ENCODE measurements around the gene GPX3. TPM values are rescaled to one million over a fixed set of nuclear protein-coding genes. Genes with fewer than 3 reads are reported as not detected.

The GPX3 gene
- total and polyA plus RNA-seq, 10 of the 15 experiments (the other 5 are each of a cell fraction or from before 2014, with no cell fraction given) = 0.04 to 1.0 (median 0.15) TPM; not detected in 3

DNA sequence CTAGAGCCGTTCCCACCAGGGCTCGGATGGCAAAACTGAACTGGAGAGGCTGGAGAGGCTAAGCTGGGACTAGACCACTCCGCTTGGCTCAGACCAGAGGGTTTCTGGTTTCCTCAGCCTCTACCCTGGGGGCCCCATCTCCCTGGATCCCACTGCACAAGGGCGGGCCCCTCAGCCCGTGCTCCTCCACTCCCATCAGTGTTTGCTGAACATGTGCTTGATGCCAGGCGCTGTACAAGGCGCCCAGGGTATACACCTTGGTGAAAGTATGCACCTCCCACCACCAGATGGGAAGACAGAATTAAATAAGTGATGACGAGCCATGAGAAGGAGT is 18.0 kb downstream of the GPX3 start:
- no TSS peak for BruUV-seq (replicated peaks)
- no peak for TF ChIP-seq NRF1 (conservative IDR thresholded peaks at IDR 0.05; ENCODE audit: low read depth, low read length)
- TF ChIP-seq, protein P1, sequence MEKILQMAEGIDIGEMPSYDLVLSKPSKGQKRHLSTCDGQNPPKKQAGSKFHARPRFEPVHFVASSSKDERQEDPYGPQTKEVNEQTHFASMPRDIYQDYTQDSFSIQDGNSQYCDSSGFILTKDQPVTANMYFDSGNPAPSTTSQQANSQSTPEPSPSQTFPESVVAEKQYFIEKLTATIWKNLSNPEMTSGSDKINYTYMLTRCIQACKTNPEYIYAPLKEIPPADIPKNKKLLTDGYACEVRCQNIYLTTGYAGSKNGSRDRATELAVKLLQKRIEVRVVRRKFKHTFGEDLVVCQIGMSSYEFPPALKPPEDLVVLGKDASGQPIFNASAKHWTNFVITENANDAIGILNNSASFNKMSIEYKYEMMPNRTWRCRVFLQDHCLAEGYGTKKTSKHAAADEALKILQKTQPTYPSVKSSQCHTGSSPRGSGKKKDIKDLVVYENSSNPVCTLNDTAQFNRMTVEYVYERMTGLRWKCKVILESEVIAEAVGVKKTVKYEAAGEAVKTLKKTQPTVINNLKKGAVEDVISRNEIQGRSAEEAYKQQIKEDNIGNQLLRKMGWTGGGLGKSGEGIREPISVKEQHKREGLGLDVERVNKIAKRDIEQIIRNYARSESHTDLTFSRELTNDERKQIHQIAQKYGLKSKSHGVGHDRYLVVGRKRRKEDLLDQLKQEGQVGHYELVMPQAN (conservative IDR thresholded peaks at IDR 0.05) = no peak
- no peak for TF ChIP-seq MTA3 (IDR thresholded peaks at IDR 0.05; ENCODE audit: borderline replicate concordance, low read length)
- no peak for TF ChIP-seq SMAD1 (IDR thresholded peaks at IDR 0.05; ENCODE audit: low read depth, partially characterized antibody)
- FAIRE-seq (no peak), DNase-seq (ENCODE audit: low read depth, low spot score) (no peak), ATAC-seq (no peak)
- Histone ChIP-seq H3K27me3 (replicated peaks in 1 of 2; ENCODE audit: control insufficient read depth in 2 of 2, insufficient read depth in 2 of 2, low read length in 1 of 2) (no peaks in the 10 kb centered on the region), H2AFZ (ENCODE audit: control insufficient read depth, low read depth, low read length) (no peak overlapping the region), H3K9me3 (replicated peaks; ENCODE audit: control insufficient read depth, insufficient read depth, low read length) (no peaks in the 10 kb centered on the region), H3K79me2 (ENCODE audit: control insufficient read depth, insufficient read depth, low read length) (no peaks in the 10 kb centered on the region), H3K4me1 (ENCODE audit: control insufficient read depth, insufficient read depth, low read length) (no peaks in the 10 kb centered on the region), H3K27ac (ENCODE audit: control insufficient read depth, insufficient read depth) (no peak overlapping the region), H3K9ac (ENCODE audit: control insufficient read depth, insufficient read depth, low read length) (no peak overlapping the region), H3K4me3 (no peak overlapping the region), H3K4me2 (ENCODE audit: control insufficient read depth, insufficient read depth) (no peak overlapping the region), H3K36me3 (ENCODE audit: control insufficient read depth in 2 of 2, insufficient read depth in 2 of 2, low read length in 1 of 2) (peaks cover 61 to 69% of the 10 kb centered on the region in 2 experiments), H4K20me1 (ENCODE audit: control insufficient read depth, insufficient read depth) (no peaks in the 10 kb centered on the region; the same call in 1 of the 2 replicates)
- CTCF ChIA-PET = interaction anchor here (1.3 to 4.0 kb wide), 3 partner anchors 9 to 77 kb away, joined by 3 to 19 read pairs (median 8); no protein-coding TSS in a partner anchor
- intact Hi-C loops (cut with micrococcal nuclease; ENCODE audit: unreplicated experiment) = no loop called here
- WGBS (ENCODE audit: insufficient coverage, insufficient replicate concordance, low lambda C conversion rate, missing lambda C conversion rate) = 100% methylated on average over 8 of the region's 8 CpGs
- RAD21 ChIA-PET (ENCODE audit: unreplicated experiment) = interaction anchor here (1.0 kb wide), 1 partner anchor 77 kb away, joined by 3 read pairs; no protein-coding TSS in a partner anchor
- POLR2A ChIA-PET = no interaction called here
- in situ Hi-C loops (cut with MboI) = no loop called here
- SMC1A ChIA-PET (ENCODE audit: uncharacterized antibody, unreplicated experiment) = interaction anchor here (0.8 to 5.2 kb wide), 2 partner anchors 17 to 77 kb away, joined by 3 to 22 read pairs; no protein-coding TSS in a partner anchor

DNA sequence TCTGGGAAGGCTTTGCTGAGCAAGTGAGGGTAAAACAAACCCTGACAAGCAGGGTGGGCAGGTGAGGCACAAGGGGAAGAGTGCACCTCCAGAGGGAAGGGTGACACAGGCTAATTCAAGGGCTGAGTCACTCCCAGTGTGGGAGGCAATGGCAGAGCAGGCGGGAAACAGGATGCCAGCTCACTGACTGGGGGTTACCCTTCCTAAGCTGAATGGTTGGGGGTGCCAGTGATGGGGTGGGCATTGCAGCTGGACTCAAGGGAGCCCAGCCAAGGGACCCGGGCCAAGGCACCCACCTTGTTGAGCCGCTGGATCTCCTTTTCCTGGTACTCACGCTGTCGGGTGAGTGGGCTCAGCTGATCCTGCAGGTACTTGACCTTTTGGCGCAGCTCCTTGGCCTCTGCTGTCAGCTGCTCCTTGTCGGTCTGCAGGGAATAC is 18.4 kb downstream of the GPX3 start:
- ChIA-PET CTCF (interaction anchor here (1.3 to 4.0 kb wide), 3 partner anchors 9 to 77 kb away, joined by 3 to 19 read pairs (median 8); no protein-coding TSS in a partner anchor), SMC1A (ENCODE audit: uncharacterized antibody, unreplicated experiment) (interaction anchor here (0.8 to 5.2 kb wide), 4 partner anchors 13 to 77 kb away, joined by 3 to 22 read pairs (median 6); no protein-coding TSS in a partner anchor), POLR2A (no interaction called here), RAD21 (ENCODE audit: unreplicated experiment) (interaction anchor here (1.0 kb wide), 1 partner anchor 77 kb away, joined by 3 read pairs; no protein-coding TSS in a partner anchor)
- intact Hi-C loops (cut with micrococcal nuclease; ENCODE audit: unreplicated experiment) = no loop called here
- no peak for FAIRE-seq
- Histone ChIP-seq H3K27ac (ENCODE audit: control insufficient read depth, insufficient read depth) (no peak overlapping the region), H3K4me3 (no peak overlapping the region), H2AFZ (ENCODE audit: control insufficient read depth, low read depth, low read length) (no peak overlapping the region), H3K27me3 (replicated peaks in 1 of 2; ENCODE audit: control insufficient read depth in 2 of 2, insufficient read depth in 2 of 2, low read length in 1 of 2) (no peaks in the 10 kb centered on the region), H3K9me3 (replicated peaks; ENCODE audit: control insufficient read depth, insufficient read depth, low read length) (no peaks in the 10 kb centered on the region), H3K4me1 (ENCODE audit: control insufficient read depth, insufficient read depth, low read length) (no peaks in the 10 kb centered on the region), H3K36me3 (ENCODE audit: control insufficient read depth in 2 of 2, insufficient read depth in 2 of 2, low read length in 1 of 2) (peaks cover 60 to 72% of the 10 kb centered on the region in 2 experiments), H4K20me1 (ENCODE audit: control insufficient read depth, insufficient read depth) (no peaks in the 10 kb centered on the region; the same call in 1 of the 2 replicates), H3K9ac (ENCODE audit: control insufficient read depth, insufficient read depth, low read length) (no peak overlapping the region), H3K4me2 (ENCODE audit: control insufficient read depth, insufficient read depth) (no peak overlapping the region), H3K79me2 (ENCODE audit: control insufficient read depth, insufficient read depth, low read length) (no peaks in the 10 kb centered on the region)
- in situ Hi-C loops (cut with MboI) = no loop called here
- 92% methylated on average over 7 of the region's 7 CpGs for WGBS (ENCODE audit: insufficient coverage, insufficient replicate concordance, low lambda C conversion rate, missing lambda C conversion rate)
- no peak for ATAC-seq
- TF ChIP-seq CHD2 (IDR thresholded peaks at IDR 0.05; ENCODE audit: borderline replicate concordance, low read depth, low read length) (no peak), POLR2AphosphoS5 (IDR thresholded peaks at IDR 0.05; ENCODE audit: low read length) (peak; percentile 27; the same call in 1 of the 2 replicates)
- no peak for DNase-seq (ENCODE audit: low read depth, low spot score)
- BruUV-seq (replicated peaks) = no TSS peak
